Glutamatergic neuron (in vitro differentiated cells): ENCODE measurements around the gene SSU72. TPM values are rescaled to one million over a fixed set of nuclear protein-coding genes. Genes with fewer than 3 reads are reported as not detected.

ENCODE experiments used
- DNase-seq: peaks from one replicate; pipeline ENCODE4 v3.0.0; 2022
- H3K27ac Mint-ChIP-seq: one replicate; pipeline ENCODE4 v1.8.0; 2020; ENCODE audit warnings: mild to moderate bottlenecking, mixed read lengths, inconsistent platforms; ENCODE audit not compliant: unreplicated experiment
- H3K27me3 Mint-ChIP-seq: one replicate; pipeline ENCODE4 v1.8.0; 2020; ENCODE audit warnings: mild to moderate bottlenecking, moderate library complexity, mixed read lengths, inconsistent platforms; ENCODE audit not compliant: unreplicated experiment
- H3K36me3 Mint-ChIP-seq: one replicate; pipeline ENCODE4 v1.8.0; 2020; ENCODE audit warnings: mild to moderate bottlenecking, mixed read lengths, inconsistent platforms; ENCODE audit not compliant: unreplicated experiment
- H3K4me1 Mint-ChIP-seq: one replicate; pipeline ENCODE4 v1.8.0; 2020; ENCODE audit warnings: mild to moderate bottlenecking, low read depth, mixed read lengths, inconsistent platforms; ENCODE audit not compliant: unreplicated experiment
- H3K4me3 Mint-ChIP-seq: one replicate; pipeline ENCODE4 v1.8.0; 2020; ENCODE audit warnings: mild to moderate bottlenecking, mixed read lengths, inconsistent platforms; ENCODE audit not compliant: unreplicated experiment
- H3K9me3 Mint-ChIP-seq: one replicate; pipeline ENCODE4 v1.8.0; 2020; ENCODE audit warnings: mild to moderate bottlenecking, moderate library complexity, mixed read lengths, inconsistent platforms; ENCODE audit not compliant: unreplicated experiment
- total RNA-seq: library from RNA; stranded (reverse); fragmentation: NEBNext Ultra II Directional; extraction: Animal tissue kit (Norgen Biotek cat#: 25700); gene quantifications from one replicate; pipeline ENCODE4 v1.2.1, GENCODE V29; 2021; ENCODE audit not compliant: unreplicated experiment
- TF ChIP-seq, protein P1 (sequence below): fragments of 200-600 bp; sonication (generic); IDR thresholded peaks from one replicate; pipeline ENCODE4 v1.5.0; 2021; ENCODE audit not compliant: partially characterized antibody, unreplicated experiment

Gene SSU72
- total RNA-seq, 1 donor from 2014 or later: 123 TPM

GRCh38 chr1:1544544-1544943 lies 30.1 kb downstream of the SSU72 start:
- H3K27me3 Mint-ChIP-seq: peaks cover 3% of the 10 kb centered on the region
- H3K9me3 Mint-ChIP-seq: peaks cover 5% of the 10 kb centered on the region
- no peaks in the 10 kb centered on the region for H3K4me1 Mint-ChIP-seq
- H3K36me3 Mint-ChIP-seq: no peaks in the 10 kb centered on the region
- no peak overlapping the region for H3K4me3 Mint-ChIP-seq
- no peak for DNase-seq
- H3K27ac Mint-ChIP-seq: no peak overlapping the region
- TF ChIP-seq, protein P1, sequence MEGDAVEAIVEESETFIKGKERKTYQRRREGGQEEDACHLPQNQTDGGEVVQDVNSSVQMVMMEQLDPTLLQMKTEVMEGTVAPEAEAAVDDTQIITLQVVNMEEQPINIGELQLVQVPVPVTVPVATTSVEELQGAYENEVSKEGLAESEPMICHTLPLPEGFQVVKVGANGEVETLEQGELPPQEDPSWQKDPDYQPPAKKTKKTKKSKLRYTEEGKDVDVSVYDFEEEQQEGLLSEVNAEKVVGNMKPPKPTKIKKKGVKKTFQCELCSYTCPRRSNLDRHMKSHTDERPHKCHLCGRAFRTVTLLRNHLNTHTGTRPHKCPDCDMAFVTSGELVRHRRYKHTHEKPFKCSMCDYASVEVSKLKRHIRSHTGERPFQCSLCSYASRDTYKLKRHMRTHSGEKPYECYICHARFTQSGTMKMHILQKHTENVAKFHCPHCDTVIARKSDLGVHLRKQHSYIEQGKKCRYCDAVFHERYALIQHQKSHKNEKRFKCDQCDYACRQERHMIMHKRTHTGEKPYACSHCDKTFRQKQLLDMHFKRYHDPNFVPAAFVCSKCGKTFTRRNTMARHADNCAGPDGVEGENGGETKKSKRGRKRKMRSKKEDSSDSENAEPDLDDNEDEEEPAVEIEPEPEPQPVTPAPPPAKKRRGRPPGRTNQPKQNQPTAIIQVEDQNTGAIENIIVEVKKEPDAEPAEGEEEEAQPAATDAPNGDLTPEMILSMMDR: no peak

- Mint-ChIP-seq H3K36me3 (no peaks in the 10 kb centered on the region), H3K4me1 (peaks cover 2% of the 10 kb centered on the region), H3K4me3 (no peak overlapping the region), H3K27ac (no peak overlapping the region), H3K9me3 (peaks cover 5% of the 10 kb centered on the region), H3K27me3 (peaks cover 6% of the 10 kb centered on the region)
- DNase-seq: no peak
- TF ChIP-seq, protein P1: no peak
These were observed 31.0 kb downstream of the SSU72 start for GRCh38 chr1:1543706-1544099.

DNA sequence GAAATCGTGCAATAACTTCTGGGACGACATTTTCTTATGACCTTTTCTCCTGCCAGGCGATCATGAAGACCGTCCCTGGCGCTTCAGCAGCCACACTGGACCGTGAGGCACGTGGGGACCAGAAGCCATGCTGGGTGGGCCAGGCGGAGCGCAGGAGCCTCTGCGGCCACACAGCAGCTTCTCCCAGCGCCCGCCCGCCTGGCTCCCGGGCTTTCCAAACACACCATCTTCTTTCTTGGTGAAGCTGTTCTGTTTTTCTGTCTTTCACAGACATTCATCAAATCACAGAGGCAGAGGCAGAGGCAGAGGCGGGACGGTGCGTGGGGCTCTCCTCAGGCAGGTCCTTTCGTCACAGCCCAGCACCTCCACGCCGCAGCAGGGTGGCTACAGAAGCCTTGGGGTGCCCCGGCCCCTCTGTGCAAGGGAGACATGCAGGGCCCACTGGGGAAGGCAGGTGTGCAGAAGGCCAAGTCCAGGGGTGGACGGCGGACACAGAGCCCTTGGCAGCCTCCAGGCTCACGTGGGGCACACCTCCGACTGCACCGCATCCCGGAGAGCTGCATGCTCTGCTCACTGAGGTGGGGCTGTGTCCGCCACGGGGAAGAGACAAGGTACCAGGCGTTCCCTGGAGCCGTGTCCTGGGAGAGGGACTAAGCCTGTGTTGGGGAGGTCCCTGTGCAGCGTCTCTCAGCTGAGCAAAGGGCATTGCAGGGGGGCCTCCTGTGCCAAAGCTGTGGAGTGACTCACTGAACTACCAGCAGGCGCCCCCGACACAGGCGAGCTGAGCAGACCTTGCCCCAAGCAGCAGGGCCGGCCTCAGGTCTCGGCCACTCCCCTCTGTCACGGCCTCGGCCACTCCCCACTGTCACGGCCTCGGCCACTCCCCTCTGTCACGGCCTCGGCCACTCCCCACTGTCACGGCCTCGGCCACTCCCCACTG lies 31.6 kb downstream of the SSU72 start:
- H3K4me3 Mint-ChIP-seq: no peak overlapping the region
- peaks cover 4% of the 10 kb centered on the region for H3K4me1 Mint-ChIP-seq
- TF ChIP-seq, protein P1: no peak
- no peak overlapping the region for H3K27ac Mint-ChIP-seq
- peaks cover 5% of the 10 kb centered on the region for H3K9me3 Mint-ChIP-seq
- no peak for DNase-seq
- H3K36me3 Mint-ChIP-seq: no peaks in the 10 kb centered on the region
- peaks cover 8% of the 10 kb centered on the region for H3K27me3 Mint-ChIP-seq

DNA sequence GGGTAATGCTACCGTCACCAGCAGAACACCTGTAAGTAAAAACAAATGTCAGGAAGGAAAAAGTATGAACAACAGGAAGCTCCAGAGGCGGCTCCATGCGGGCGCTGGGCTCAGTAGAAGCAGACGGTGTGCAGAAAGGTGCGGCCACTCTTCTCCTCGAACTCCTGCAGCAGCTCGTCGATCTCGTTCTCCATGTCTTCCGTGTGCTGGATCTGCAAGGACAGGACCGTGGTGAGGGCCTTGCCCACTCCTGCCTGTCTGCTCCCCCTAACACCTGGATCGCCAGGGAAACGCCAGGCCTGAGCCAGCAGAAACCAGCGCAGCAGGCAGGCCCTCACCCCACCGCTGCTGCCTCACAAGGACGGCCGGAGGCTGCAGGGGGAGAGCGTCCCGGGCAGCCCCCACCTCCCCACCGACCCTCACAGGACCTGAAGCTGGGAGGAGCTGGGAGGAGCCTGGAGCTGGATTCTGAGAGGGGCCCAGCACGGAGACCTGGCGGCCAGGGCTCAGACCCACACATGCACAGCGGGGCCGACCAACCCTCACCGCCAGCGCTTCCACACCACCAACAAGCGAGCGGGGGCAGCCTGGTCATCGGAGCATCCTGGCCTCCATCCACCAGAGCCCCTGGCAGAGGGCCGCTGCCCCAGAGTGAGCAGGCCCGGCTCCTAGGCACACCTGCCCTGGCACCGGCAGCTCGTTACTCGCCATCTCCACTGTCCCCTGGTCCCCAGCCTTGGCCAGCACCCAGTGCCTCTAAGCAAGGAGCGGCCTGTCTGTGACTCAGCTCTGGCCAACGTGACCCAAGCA lies 32.5 kb downstream of the SSU72 start:
- DNase-seq: peak; percentile 19
- H3K4me3 Mint-ChIP-seq: no peak overlapping the region

More for the DNA sequence above, 32.5 kb downstream of the SSU72 start:
- peaks cover 8% of the 10 kb centered on the region for H3K27me3 Mint-ChIP-seq
- no peaks in the 10 kb centered on the region for H3K36me3 Mint-ChIP-seq
- H3K27ac Mint-ChIP-seq: peak overlapping the region; percentile 8
- peaks cover 7% of the 10 kb centered on the region for H3K9me3 Mint-ChIP-seq
- TF ChIP-seq, protein P1: no peak
- peaks cover 4% of the 10 kb centered on the region for H3K4me1 Mint-ChIP-seq
